Stimulated activated naive CD8-positive, alpha-beta T cell treated with anti-CD3 and anti-CD28 coated beads, Interleukin-15, amount 100 ng/mL, for 72 hours (primary cell): ENCODE results near the gene PSMG4.
A peak's percentile ranks its signal among the peaks of the same experiment; 100 is the strongest.

Source experiments
- ATAC-seq: fragments of 150-1000 bp; cut with Tn5 transposase; 2 replicates; pipeline ENCODE4 v1.10.0; 2021; ENCODE audit warnings: mild to moderate bottlenecking, moderate library complexity
- DNase-seq, 2 donors: peaks; one replicate each; pipeline ENCODE4 v3.0.0; 2021 to 2022
- H3K27ac Mint-ChIP-seq, 2 donors: one replicate each; pipeline ENCODE4 v1.8.0; 2022; ENCODE audit warnings: mild to moderate bottlenecking in 2 of 2, mixed read lengths in 2 of 2, moderate library complexity in 2 of 2
- H3K27me3 Mint-ChIP-seq: one replicate; pipeline ENCODE4 v1.8.0; 2022; ENCODE audit warnings: mixed read lengths
- H3K4me1 Mint-ChIP-seq: one replicate; pipeline ENCODE4 v1.8.0; 2022; ENCODE audit warnings: mild to moderate bottlenecking, mixed read lengths
- H3K4me3 Mint-ChIP-seq, 2 donors: one replicate each; pipeline ENCODE4 v1.8.0; 2022; ENCODE audit warnings: mild to moderate bottlenecking in 2 of 2, mixed read lengths in 2 of 2, moderate library complexity in 1 of 2
- H3K9me3 Mint-ChIP-seq, 2 donors: one replicate each; pipeline ENCODE4 v1.8.0; 2022; ENCODE audit warnings: mixed read lengths in 2 of 2

Gene PSMG4

DNA sequence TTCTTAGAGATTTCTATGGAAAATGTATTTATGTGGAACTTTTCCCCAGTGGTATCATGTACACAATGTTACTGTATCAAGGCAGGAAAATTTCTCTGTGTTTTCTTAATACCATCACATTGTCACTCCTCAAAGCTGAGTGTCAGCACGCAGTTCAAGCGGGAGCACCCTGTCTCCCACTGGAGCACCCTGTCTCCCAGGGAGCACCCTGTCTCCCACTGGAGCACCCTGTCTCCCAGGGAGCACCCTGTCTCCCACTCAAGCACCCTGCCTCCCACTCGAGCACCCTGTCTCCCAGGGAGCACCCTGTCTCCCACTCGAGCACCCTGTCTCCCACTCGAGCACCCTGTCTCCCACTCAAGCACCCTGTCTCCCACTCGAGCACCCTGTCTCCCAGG is 51.3 kb downstream of the PSMG4 start:
- Mint-ChIP-seq H3K27ac (peak overlapping the region in 1 of 2 donors; percentile 71), H3K9me3 (peaks cover 0 to 8% of the 10 kb centered on the region in 2 donors), H3K4me3 (no peak overlapping the region), H3K27me3 (peaks cover 13% of the 10 kb centered on the region), H3K4me1 (no peaks in the 10 kb centered on the region)
- no peak for ATAC-seq
- no peak for DNase-seq

GRCh38 chr6:3310703-3311102 is 52.0 kb downstream of the PSMG4 start:
- H3K27me3 Mint-ChIP-seq: peaks cover 13% of the 10 kb centered on the region
- ATAC-seq: no peak
- H3K4me3 Mint-ChIP-seq: no peak overlapping the region
- H3K4me1 Mint-ChIP-seq: no peaks in the 10 kb centered on the region
- no peak for DNase-seq
- H3K9me3 Mint-ChIP-seq: peaks cover 0 to 4% of the 10 kb centered on the region in 2 donors
- peak overlapping the region in 1 of 2 donors; percentile 28 for H3K27ac Mint-ChIP-seq

DNA sequence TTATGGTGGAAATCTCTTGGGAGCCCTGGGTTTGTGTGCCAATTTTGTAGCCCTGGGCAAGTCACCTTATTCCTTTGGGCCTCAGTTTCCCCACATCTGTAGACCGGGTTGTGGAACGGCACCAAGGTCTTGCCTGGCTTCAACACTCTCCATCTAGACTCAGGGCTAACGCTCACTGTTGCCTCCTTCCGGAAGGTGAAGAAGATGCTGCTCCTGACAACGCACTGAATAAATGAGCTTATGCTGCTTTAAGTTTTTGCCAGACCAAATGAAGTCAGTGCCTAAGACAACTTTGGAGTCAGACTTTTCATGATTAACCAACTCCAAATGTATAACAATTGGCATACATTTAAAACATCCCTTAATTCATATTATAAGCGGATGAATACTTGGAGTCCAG is 53.1 kb downstream of the PSMG4 start:
- Mint-ChIP-seq H3K27ac (no peak overlapping the region), H3K9me3 (no peaks in the 10 kb centered on the region), H3K4me3 (no peak overlapping the region), H3K4me1 (no peaks in the 10 kb centered on the region), H3K27me3 (peaks cover 22% of the 10 kb centered on the region)
- DNase-seq (no peak), ATAC-seq (no peak)

GRCh38 chr6:3312604-3313231 is 54.0 kb downstream of the PSMG4 start:
- H3K4me1 Mint-ChIP-seq: peaks cover 7% of the 10 kb centered on the region
- ATAC-seq: no peak
- peaks cover 31% of the 10 kb centered on the region for H3K27me3 Mint-ChIP-seq
- no peak overlapping the region for H3K27ac Mint-ChIP-seq
- H3K4me3 Mint-ChIP-seq: no peak overlapping the region
- DNase-seq: no peak
- no peaks in the 10 kb centered on the region for H3K9me3 Mint-ChIP-seq

GRCh38 chr6:3314176-3314575 is 55.4 kb downstream of the PSMG4 start:
- H3K4me1 Mint-ChIP-seq: peaks cover 22% of the 10 kb centered on the region
- no peaks in the 10 kb centered on the region for H3K9me3 Mint-ChIP-seq
- H3K27ac Mint-ChIP-seq: no peak overlapping the region
- H3K27me3 Mint-ChIP-seq: peaks cover 38% of the 10 kb centered on the region
- ATAC-seq: no peak
- no peak overlapping the region for H3K4me3 Mint-ChIP-seq
- no peak for DNase-seq

- DNase-seq (no peak), ATAC-seq (no peak)
- Mint-ChIP-seq H3K27me3 (peaks cover 43% of the 10 kb centered on the region), H3K27ac (no peak overlapping the region), H3K9me3 (no peaks in the 10 kb centered on the region), H3K4me1 (peaks cover 26% of the 10 kb centered on the region), H3K4me3 (no peak overlapping the region)
Observed at GRCh38 chr6:3314621-3315467, 56.1 kb downstream of the PSMG4 start.

- peaks cover 45% of the 10 kb centered on the region for H3K27me3 Mint-ChIP-seq
- H3K9me3 Mint-ChIP-seq: no peaks in the 10 kb centered on the region
- ATAC-seq (no peak), DNase-seq (no peak)
- H3K4me1 Mint-ChIP-seq: peaks cover 32% of the 10 kb centered on the region
- no peak overlapping the region for H3K27ac Mint-ChIP-seq
- H3K4me3 Mint-ChIP-seq: no peak overlapping the region
Observed at GRCh38 chr6:3315841-3316240, 57.1 kb downstream of the PSMG4 start.

DNA sequence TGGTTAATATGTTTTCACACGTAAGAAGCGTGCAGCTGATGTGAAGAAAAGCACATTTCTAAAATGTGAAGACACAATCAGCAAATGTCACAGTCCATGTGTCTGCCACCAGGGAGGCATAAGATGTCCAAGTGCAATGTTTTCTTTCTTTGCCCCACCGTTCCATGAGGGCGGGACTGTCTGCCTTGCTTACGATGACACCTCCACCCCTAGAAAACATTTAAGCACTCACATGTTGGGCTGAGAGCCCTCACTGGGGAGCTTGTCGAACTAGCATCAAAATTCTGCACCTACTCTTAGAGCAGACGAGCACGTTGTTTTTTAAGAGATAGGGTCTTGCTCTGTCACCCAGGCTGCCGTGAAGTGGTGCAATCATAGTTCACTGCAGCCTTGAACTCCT is 57.6 kb downstream of the PSMG4 start:
- no peak overlapping the region for H3K27ac Mint-ChIP-seq
- no peak overlapping the region for H3K4me3 Mint-ChIP-seq
- H3K27me3 Mint-ChIP-seq: peaks cover 41% of the 10 kb centered on the region
- ATAC-seq (no peak), DNase-seq (no peak)
- no peaks in the 10 kb centered on the region for H3K9me3 Mint-ChIP-seq
- peaks cover 32% of the 10 kb centered on the region for H3K4me1 Mint-ChIP-seq

GRCh38 chr6:3316818-3317217 is 58.1 kb downstream of the PSMG4 start:
- H3K4me3 Mint-ChIP-seq: no peak overlapping the region
- ATAC-seq (no peak), DNase-seq (no peak)
- H3K27ac Mint-ChIP-seq: no peak overlapping the region
- H3K4me1 Mint-ChIP-seq: peaks cover 32% of the 10 kb centered on the region
- H3K27me3 Mint-ChIP-seq: peaks cover 41% of the 10 kb centered on the region
- H3K9me3 Mint-ChIP-seq: no peaks in the 10 kb centered on the region
